Peyer's patch (tissue), 4 donors: ENCODE measurements around the gene DENND1B.

Experiments used
- CTCF ChIP-seq, 6 experiments: fragments of 450-650 bp in 4 of 6; fragments of 200-600 bp in 2 of 6; sonication (generic) in 1 of 6; IDR thresholded peaks; one replicate each; pipeline ENCODE4 v1.5.1; 2017 to 2019; ENCODE audit warnings: antibody characterized with exemption in 6 of 6, mild to moderate bottlenecking in 3 of 6, moderate library complexity in 1 of 6
- POLR2A ChIP-seq, 2 donors: fragments of 450-650 bp; IDR thresholded peaks; one replicate each; pipeline ENCODE4 v1.5.1; 2017; ENCODE audit warnings: antibody characterized with exemption in 2 of 2, mild to moderate bottlenecking in 2 of 2, moderate library complexity in 2 of 2

- TF ChIP-seq CTCF (IDR thresholded peaks at IDR 0.05), result no peak
- TF ChIP-seq POLR2A (IDR thresholded peaks at IDR 0.05), result no peak
Observed at GRCh38 chr1:197797010-197797409, 21.7 kb upstream of the DENND1B start.
